H9 (cell line): Measurements from ENCODE around the gene CFAP46. TPM values are rescaled to one million over a fixed set of nuclear protein-coding genes. Genes with fewer than 3 reads are reported as not detected.

Experiments
- DNase-seq: peaks from one replicate; pipeline ENCODE4 v3.0.0-alpha.2; 2017
- H2AFZ ChIP-seq: one replicate; pipeline ENCODE4 v1.6.1; 2013; ENCODE audit warnings: mild to moderate bottlenecking, low read length, control low read depth, moderate library complexity
- H2AK5ac ChIP-seq: 2 replicates; pipeline ENCODE4 v1.6.1; 2013; ENCODE audit warnings: low read length, control low read depth, mixed read lengths; ENCODE audit not compliant: insufficient read length
- H2BK120ac ChIP-seq: one replicate; pipeline ENCODE4 v1.6.1; 2013; ENCODE audit warnings: low read depth, mild to moderate bottlenecking, low read length, control low read depth, inconsistent platforms; ENCODE audit not compliant: poor library complexity, severe bottlenecking
- H2BK12ac ChIP-seq: 2 replicates; pipeline ENCODE4 v1.6.1; 2013; ENCODE audit warnings: low read length, control low read depth, mixed read lengths, low read depth; ENCODE audit not compliant: insufficient read length
- H2BK15ac ChIP-seq: 2 replicates; pipeline ENCODE4 v1.6.1; 2013; ENCODE audit warnings: low read depth, low read length, control low read depth
- H2BK20ac ChIP-seq: one replicate; pipeline ENCODE4 v1.6.1; 2013; ENCODE audit warnings: low read depth, mild to moderate bottlenecking, low read length, control low read depth, inconsistent platforms; ENCODE audit not compliant: poor library complexity, severe bottlenecking
- H2BK5ac ChIP-seq: 2 replicates; pipeline ENCODE4 v1.6.1; 2013; ENCODE audit warnings: low read length, control low read depth, mixed read lengths; ENCODE audit not compliant: insufficient read length
- H3K14ac ChIP-seq: 2 replicates; pipeline ENCODE4 v1.6.1; 2013; ENCODE audit warnings: low read length, control low read depth; ENCODE audit not compliant: insufficient read depth
- H3K18ac ChIP-seq: 2 replicates; pipeline ENCODE4 v1.6.1; 2013; ENCODE audit warnings: low read depth, mild to moderate bottlenecking, mixed read lengths, low read length, control low read depth; ENCODE audit not compliant: insufficient read length
- H3K23ac ChIP-seq: 2 replicates; pipeline ENCODE4 v1.6.1; 2013; ENCODE audit warnings: low read length, control low read depth, mixed read lengths, low read depth; ENCODE audit not compliant: insufficient read length
- H3K23me2 ChIP-seq: 2 replicates; pipeline ENCODE4 v1.6.1; 2013; ENCODE audit warnings: low read depth, mild to moderate bottlenecking, mixed read lengths, low read length, control low read depth; ENCODE audit not compliant: insufficient read length, poor library complexity, severe bottlenecking
- H3K27ac ChIP-seq: 2 replicates; pipeline ENCODE4 v1.5.1; 2013; ENCODE audit warnings: low read length, control low read depth, mixed read lengths, low read depth; ENCODE audit not compliant: insufficient read length
- H3K27me3 ChIP-seq: 2 replicates; pipeline ENCODE4 v1.6.1; 2013; ENCODE audit warnings: low read length, control low read depth, inconsistent platforms; ENCODE audit not compliant: insufficient read depth
- H3K4ac ChIP-seq: 2 replicates; pipeline ENCODE4 v1.6.1; 2013; ENCODE audit warnings: low read depth, mild to moderate bottlenecking, control low read depth, inconsistent platforms, low read length, moderate library complexity
- H3K4me1 ChIP-seq: 2 replicates; pipeline ENCODE4 v1.6.1; 2013; ENCODE audit warnings: low read length, control low read depth, inconsistent platforms; ENCODE audit not compliant: insufficient read depth
- H3K4me2 ChIP-seq: 2 replicates; pipeline ENCODE4 v1.6.1; 2013; ENCODE audit warnings: low read length, control low read depth, mixed read lengths; ENCODE audit not compliant: insufficient read length, insufficient read depth
- H3K56ac ChIP-seq: 2 replicates; pipeline ENCODE4 v1.6.1; 2013; ENCODE audit warnings: low read depth, mild to moderate bottlenecking, mixed read lengths, low read length, control low read depth; ENCODE audit not compliant: insufficient read length
- H3K79me1 ChIP-seq: 2 replicates; pipeline ENCODE4 v1.6.1; 2013; ENCODE audit warnings: low read depth, mild to moderate bottlenecking, moderate library complexity, low read length, control low read depth, inconsistent platforms; ENCODE audit not compliant: insufficient read depth, poor library complexity, severe bottlenecking
- H3K79me2 ChIP-seq: 2 replicates; pipeline ENCODE4 v1.6.1; 2013; ENCODE audit warnings: low read length, control low read depth, inconsistent platforms; ENCODE audit not compliant: insufficient read depth
- H3K9ac ChIP-seq: 2 replicates; pipeline ENCODE4 v1.6.1; 2013; ENCODE audit warnings: low read length, control low read depth, mixed read lengths; ENCODE audit not compliant: insufficient read length; ENCODE audit errors: extremely low read depth
- H3K9me3 ChIP-seq: one replicate; pipeline ENCODE4 v1.6.1; 2013; ENCODE audit warnings: low read depth, low read length, inconsistent platforms; ENCODE audit not compliant: control insufficient read depth
- H3T11ph ChIP-seq: one replicate; pipeline ENCODE4 v1.6.1; 2013; ENCODE audit warnings: mild to moderate bottlenecking, low read length, control low read depth, inconsistent platforms
- H4K20me1 ChIP-seq: one replicate; pipeline ENCODE4 v1.6.1; 2013; ENCODE audit not compliant: control insufficient read depth, insufficient read length, insufficient read depth
- H4K5ac ChIP-seq: 2 replicates; pipeline ENCODE4 v1.6.1; 2013; ENCODE audit warnings: low read depth, mild to moderate bottlenecking, mixed read lengths, low read length, control low read depth; ENCODE audit not compliant: insufficient read length
- H4K8ac ChIP-seq: replicated peaks from 2 replicates; pipeline ENCODE4 v1.6.1; 2013; ENCODE audit warnings: low read length, control low read depth, mixed read lengths, low read depth; ENCODE audit not compliant: insufficient read length
- H4K91ac ChIP-seq: 2 replicates; pipeline ENCODE4 v1.6.1; 2013; ENCODE audit warnings: low read depth, mild to moderate bottlenecking, moderate library complexity, mixed read lengths, low read length, control low read depth; ENCODE audit not compliant: insufficient read length
- H3K27ac Mint-ChIP-seq, 3 experiments: 2 replicates in 2 of 3; 3 replicates in 1 of 3; pipeline ENCODE4 v1.8.0; 2020 to 2021; ENCODE audit warnings: mixed read lengths in 3 of 3, mild to moderate bottlenecking in 1 of 3, moderate library complexity in 1 of 3
- H3K27me3 Mint-ChIP-seq: 2 replicates; pipeline ENCODE4 v1.8.0; 2021; ENCODE audit warnings: low read depth, mild to moderate bottlenecking, moderate library complexity, mixed read lengths
- H3K36me3 Mint-ChIP-seq, 3 experiments: 2 replicates in 2 of 3; 3 replicates in 1 of 3; pipeline ENCODE4 v1.8.0; 2020 to 2021; ENCODE audit warnings: low read depth in 3 of 3, mixed read lengths in 3 of 3; ENCODE audit not compliant: insufficient read depth in 1 of 3
- H3K4me1 Mint-ChIP-seq, 2 experiments: 2 replicates each; pipeline ENCODE4 v1.8.0; 2020; ENCODE audit warnings: mixed read lengths in 2 of 2
- H3K4me3 Mint-ChIP-seq, 2 experiments: 2 replicates in 1 of 2; 3 replicates in 1 of 2; pipeline ENCODE4 v1.8.0; 2020 to 2021; ENCODE audit warnings: mild to moderate bottlenecking in 2 of 2, mixed read lengths in 2 of 2, moderate library complexity in 1 of 2
- H3K9me3 Mint-ChIP-seq, 2 experiments: 2 replicates in 1 of 2; 3 replicates in 1 of 2; pipeline ENCODE4 v1.8.0; 2020; ENCODE audit warnings: mild to moderate bottlenecking in 2 of 2, mixed read lengths in 2 of 2, moderate library complexity in 1 of 2
- WGBS: extraction: QIAGEN DNeasy Blood & Tissue Kit; methylation state at CpG from one replicate; pipeline ENCODE4 v1.1.7; 2013; ENCODE audit warnings: missing lambda C conversion rate, low lambda C conversion rate, mixed read lengths; ENCODE audit not compliant: insufficient read length; ENCODE audit errors: extremely low coverage; 5-methylcytosine and 5-hydroxymethylcytosine counted together
- total RNA-seq: library from RNA; stranded (reverse); gene quantifications from 2 replicates; pipeline ENCODE4 v1.2.1, GENCODE V29; 2021
- TF ChIP-seq, protein P1 (sequence below): fragments of 200-600 bp; sonication (generic); conservative IDR thresholded peaks from 3 replicates; pipeline ENCODE4 v1.8.0; 2021; ENCODE audit warnings: antibody characterized with exemption, mild to moderate bottlenecking

The CFAP46 gene
- total RNA-seq, 1 experiment from 2014 or later, result 3.1 TPM

DNA sequence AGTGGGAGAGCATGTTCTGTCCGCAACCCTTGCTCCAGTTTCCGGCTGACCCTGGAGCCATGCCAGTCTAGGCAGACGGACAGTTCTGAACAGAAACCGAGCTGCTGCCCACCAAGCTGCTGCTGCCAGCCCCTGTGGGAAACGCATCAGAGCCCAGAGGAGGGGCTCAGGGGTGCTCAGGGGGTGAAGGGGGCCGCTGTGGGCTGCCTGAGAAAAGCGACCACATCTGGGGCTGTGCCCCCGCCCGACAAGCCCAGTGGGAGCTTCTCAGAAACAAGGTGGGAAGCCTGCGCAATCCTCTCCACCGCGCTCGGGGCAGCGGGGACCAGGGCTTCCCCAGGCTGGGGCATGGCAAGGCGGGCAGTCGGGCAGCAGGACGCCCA, 38.8 kb upstream of the CFAP46 start:
- TF ChIP-seq, protein P1, sequence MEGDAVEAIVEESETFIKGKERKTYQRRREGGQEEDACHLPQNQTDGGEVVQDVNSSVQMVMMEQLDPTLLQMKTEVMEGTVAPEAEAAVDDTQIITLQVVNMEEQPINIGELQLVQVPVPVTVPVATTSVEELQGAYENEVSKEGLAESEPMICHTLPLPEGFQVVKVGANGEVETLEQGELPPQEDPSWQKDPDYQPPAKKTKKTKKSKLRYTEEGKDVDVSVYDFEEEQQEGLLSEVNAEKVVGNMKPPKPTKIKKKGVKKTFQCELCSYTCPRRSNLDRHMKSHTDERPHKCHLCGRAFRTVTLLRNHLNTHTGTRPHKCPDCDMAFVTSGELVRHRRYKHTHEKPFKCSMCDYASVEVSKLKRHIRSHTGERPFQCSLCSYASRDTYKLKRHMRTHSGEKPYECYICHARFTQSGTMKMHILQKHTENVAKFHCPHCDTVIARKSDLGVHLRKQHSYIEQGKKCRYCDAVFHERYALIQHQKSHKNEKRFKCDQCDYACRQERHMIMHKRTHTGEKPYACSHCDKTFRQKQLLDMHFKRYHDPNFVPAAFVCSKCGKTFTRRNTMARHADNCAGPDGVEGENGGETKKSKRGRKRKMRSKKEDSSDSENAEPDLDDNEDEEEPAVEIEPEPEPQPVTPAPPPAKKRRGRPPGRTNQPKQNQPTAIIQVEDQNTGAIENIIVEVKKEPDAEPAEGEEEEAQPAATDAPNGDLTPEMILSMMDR, result no peak
- Histone ChIP-seq H3K9me3 (no peaks in the 10 kb centered on the region), H2BK5ac (no peak overlapping the region), H3K14ac (no peak overlapping the region; the same call in 1 of the 2 replicates), H4K8ac (no peak overlapping the region), H3K4me1 (no peaks in the 10 kb centered on the region), H3K27me3 (no peaks in the 10 kb centered on the region), H2BK20ac (no peak overlapping the region), H2AFZ (no peak overlapping the region), H2BK120ac (no peak overlapping the region), H3K4ac (no peak overlapping the region), H3T11ph (no peak overlapping the region), H3K18ac (no peak overlapping the region), H3K79me1 (no peaks in the 10 kb centered on the region), H4K5ac (no peak overlapping the region), H3K27ac (no peak overlapping the region), H2BK15ac (no peak overlapping the region), H3K56ac (no peak overlapping the region), H4K20me1 (no peaks in the 10 kb centered on the region), H3K23me2 (no peaks in the 10 kb centered on the region), H3K9ac (no peak overlapping the region), H3K23ac (no peak overlapping the region), H3K79me2 (no peaks in the 10 kb centered on the region), H3K4me2 (no peak overlapping the region), H2AK5ac (no peak overlapping the region), H4K91ac (no peak overlapping the region), H2BK12ac (no peak overlapping the region)
- DNase-seq, result no peak
- Mint-ChIP-seq H3K9me3 (no peaks in the 10 kb centered on the region), H3K27me3 (peaks cover 11% of the 10 kb centered on the region), H3K4me1 (peaks cover 2 to 13% of the 10 kb centered on the region in 2 experiments), H3K27ac (no peak overlapping the region), H3K36me3 (no peaks in the 10 kb centered on the region), H3K4me3 (no peak overlapping the region)
- WGBS, result no CpG with 5 or more reads among the region's 17 CpGs
